Measurements from ENCODE around the gene SNX24.
"Not testable (repeated sequence)": the region's sequence is repeated elsewhere in the genome, so short reads cannot be mapped to it uniquely, and the experiment has no call there.

SNX24 gene

DNA sequence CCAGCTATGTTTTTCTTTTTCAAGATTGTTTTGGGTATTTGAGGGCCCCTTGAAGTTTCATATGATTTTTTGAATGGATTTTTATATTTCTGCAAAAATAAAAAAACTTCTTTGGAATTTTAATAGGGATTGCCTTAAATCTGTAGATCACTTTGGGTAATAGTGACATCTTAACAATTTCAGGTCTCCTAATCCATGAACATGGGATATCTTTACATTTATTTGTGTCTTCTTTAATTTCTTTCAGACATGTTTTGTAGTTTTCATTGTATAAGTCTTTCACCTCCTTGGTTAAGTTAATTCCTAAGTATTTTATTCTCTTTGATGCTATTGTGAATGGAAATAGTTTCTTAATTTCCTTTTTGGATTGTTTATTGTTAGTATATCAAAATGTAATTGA lies 112.0 kb downstream of the SNX24 start:
- no peak for DNase-seq (ENCODE audit: extremely low read depth in 1 of 2, low read depth in 1 of 2)

DNA sequence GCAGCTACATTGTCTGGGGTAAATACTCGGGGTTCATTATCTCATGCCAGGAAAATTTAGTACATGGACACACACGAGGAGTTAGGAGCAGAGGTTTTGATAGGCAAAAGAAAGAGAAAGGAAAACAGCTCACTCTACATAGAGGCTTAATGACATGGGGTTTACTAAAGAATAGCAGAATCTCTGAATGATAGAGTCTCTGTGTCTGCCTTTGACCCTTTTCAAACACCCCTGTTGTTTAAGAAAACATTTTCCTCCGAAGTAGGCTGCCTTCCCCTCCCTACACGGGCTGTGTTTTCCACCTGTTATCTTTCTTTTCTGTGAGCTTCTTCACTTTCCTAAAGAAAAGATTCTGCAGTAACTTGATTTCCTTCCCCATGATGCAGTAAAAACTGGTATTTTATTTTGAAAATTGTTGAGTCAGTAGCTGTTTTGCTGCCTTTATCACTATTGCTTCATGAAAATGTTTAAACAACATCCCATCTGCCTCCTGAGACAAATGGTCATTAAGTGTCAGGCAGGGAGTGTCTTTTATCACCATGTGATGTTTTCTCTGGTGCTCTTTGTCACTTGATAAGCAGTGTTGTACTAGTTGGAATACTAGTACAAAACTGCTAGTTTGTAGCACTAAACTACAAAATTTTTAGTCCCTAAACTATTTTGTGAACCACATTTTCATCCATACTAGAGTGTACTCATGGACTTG lies 114.5 kb downstream of the SNX24 start:
- DNase-seq (ENCODE audit: extremely low read depth in 1 of 2, low read depth in 1 of 2) = no peak

DNA sequence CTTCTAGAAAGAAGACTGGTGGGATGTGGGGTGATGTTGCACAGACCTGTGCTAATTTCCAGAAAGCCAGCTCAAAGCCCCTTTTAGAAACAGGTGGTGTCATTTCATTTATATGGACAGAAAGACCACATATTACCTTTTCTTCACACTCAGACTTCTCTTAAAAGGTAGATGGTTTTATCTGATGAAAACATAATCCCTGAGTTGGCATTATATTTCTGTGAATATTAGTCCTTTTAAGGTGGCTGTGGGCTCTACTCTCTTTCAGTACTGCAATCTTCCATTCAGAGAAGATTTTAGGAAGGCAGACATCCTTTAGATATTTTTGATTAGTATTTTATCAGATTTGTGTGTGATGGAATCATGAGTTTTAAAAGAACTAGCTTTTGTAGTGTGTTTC lies 117.9 kb downstream of the SNX24 start:
- no peak for DNase-seq (ENCODE audit: extremely low read depth in 1 of 2, low read depth in 1 of 2)

DNA sequence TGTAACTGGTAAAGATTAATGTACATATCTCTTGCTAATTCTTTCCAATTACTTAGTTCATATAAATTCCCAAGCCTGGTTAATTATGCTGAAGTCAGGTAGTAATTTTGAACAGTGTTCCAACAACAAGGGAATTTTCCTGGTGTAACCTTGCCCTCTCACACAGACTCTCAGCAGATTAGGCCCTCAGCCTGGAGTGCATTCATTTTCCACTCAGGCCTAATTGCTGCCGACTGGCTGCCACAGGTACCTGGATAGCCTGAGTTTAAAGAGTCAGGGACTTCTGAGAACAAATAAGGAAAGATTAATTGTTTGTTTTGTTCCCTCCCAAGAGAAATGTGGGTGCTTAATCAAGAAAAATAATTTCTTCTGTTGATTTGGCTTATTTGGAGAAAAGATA lies 119.7 kb downstream of the SNX24 start:
- no peak for DNase-seq (ENCODE audit: extremely low read depth in 1 of 2, low read depth in 1 of 2)

- DNase-seq (ENCODE audit: extremely low read depth in 1 of 2, low read depth in 1 of 2) = no peak
These were observed 121.7 kb downstream of the SNX24 start for GRCh38 chr5:122967085-122967484.

DNA sequence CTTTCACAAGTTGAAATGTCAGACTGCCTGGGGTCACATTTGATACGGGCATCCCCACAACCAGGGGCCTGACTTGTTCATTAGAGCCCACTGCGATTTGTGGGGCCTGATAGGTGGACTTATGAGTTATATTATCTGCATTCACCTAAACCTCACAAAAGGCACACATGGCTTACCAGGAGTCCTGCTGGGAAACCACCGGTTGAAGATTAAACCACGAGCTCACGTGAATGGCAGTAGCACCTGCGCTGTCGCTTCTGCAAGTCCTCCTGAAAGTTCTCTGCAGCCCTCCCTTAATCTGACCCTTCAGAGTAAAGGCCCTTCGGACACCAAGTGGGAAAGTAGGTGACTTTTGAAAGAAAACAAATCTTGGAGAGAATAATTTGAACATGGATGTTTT lies 122.2 kb downstream of the SNX24 start:
- DNase-seq (ENCODE audit: extremely low read depth in 1 of 2, low read depth in 1 of 2) = no peak

GRCh38 chr5:122968056-122968455 lies 122.6 kb downstream of the SNX24 start:
- not testable (repeated sequence) for DNase-seq (ENCODE audit: extremely low read depth in 1 of 2, low read depth in 1 of 2)

GRCh38 chr5:122971333-122971732 lies 125.9 kb downstream of the SNX24 start:
- DNase-seq (ENCODE audit: extremely low read depth in 1 of 2, low read depth in 1 of 2) = no peak

- no peak for DNase-seq (ENCODE audit: extremely low read depth in 1 of 2, low read depth in 1 of 2)
These were observed 127.5 kb downstream of the SNX24 start for GRCh38 chr5:122972877-122973276.

- DNase-seq (ENCODE audit: extremely low read depth in 1 of 2, low read depth in 1 of 2) = not testable (repeated sequence)
These were observed 128.3 kb downstream of the SNX24 start for GRCh38 chr5:122973759-122974158.

GRCh38 chr5:122974251-122974650 lies 128.8 kb downstream of the SNX24 start:
- not testable (repeated sequence) for DNase-seq (ENCODE audit: extremely low read depth in 1 of 2, low read depth in 1 of 2)

DNA sequence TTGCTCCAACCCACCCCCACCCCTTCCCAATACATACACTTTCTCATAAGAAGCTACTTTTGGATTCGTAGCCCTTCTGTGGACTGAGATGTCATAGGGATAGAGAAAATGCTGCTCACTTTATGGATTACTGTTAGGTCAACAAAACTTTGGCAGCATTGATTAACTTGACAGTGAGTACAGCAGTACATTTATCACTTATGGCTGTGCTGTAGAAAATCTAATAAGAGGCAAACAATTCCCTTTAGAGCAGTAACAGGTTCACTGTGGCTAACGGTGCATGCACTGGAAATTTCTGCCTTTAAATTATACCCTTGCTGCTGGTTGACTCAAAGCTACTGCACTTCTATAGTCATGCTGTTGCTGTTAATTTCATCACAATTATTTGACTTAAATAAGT lies 131.9 kb downstream of the SNX24 start:
- no peak for DNase-seq (ENCODE audit: extremely low read depth in 1 of 2, low read depth in 1 of 2)

GRCh38 chr5:122978068-122978467 lies 132.7 kb downstream of the SNX24 start:
- DNase-seq (ENCODE audit: extremely low read depth in 1 of 2, low read depth in 1 of 2) = no peak

DNA sequence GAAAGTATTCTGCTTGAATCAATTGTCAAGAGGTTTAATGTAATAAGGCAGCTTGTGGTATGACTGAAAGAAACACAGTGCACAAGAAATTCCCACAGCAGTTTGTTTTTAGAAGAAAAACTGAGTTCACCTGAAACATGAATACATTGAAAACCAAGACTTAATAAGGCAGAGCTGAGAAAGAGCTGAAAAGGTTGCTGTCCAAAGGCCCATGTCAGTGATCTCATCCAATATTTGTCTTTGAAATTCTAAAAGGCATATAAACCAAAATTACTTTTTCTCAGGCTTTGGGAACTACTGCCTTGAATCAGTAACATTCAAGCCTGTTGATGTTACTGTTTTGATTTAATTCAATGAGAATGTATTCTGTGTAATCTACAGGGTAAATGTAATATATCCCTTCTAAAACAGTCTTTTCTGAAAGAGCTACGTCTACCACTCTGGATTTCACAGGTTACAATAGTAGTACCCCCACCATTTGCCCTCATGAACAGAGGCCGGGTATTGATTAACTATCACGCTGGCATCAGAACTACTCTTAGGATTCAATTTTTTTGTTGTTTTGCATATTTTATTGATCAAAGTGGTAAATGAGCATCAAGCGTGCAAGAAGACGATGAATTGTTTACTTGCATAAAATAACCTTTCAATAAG lies 133.4 kb downstream of the SNX24 start:
- DNase-seq (ENCODE audit: extremely low read depth in 1 of 2, low read depth in 1 of 2) = no peak

- no peak for DNase-seq (ENCODE audit: extremely low read depth in 1 of 2, low read depth in 1 of 2)
These were observed 136.4 kb downstream of the SNX24 start for GRCh38 chr5:122981846-122982245.

DNA sequence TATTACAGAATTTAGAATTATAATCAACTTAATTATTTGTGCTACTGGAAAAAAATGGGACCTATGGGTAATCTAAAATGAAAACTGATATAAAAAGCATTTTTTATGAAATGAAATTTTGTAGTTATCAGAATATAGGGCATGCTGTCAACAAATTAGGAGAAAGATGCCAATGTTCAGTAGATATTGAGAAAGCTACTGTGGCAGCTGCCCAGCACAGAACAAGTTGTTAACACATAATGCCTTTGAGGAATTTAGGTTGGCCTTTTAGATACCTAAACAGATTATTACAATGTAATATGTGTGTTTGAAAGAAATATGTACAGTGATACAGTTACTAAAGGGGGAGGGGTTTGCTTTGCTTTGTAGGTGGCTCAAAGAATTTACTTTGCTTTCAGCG lies 137.0 kb downstream of the SNX24 start:
- DNase-seq (ENCODE audit: extremely low read depth in 1 of 2, low read depth in 1 of 2) = no peak

DNA sequence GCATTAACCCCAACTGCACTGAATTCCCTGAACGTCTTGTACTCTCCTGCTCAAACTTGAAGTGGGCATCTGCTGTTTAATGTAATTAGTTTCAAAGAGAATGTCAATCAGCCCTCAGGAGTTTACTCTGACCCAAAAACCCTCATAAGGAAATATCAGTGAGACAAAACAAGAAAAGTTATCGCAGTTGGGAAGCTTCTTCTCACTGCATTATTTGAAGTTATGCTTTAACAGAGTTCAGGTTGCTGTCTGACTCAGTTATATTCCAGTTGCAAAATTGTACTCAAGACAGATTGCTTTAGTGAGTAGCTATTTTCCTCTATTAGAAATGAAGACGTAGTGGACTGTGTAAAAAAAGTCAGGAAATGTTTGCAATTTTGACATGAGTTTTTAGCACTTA lies 139.0 kb downstream of the SNX24 start:
- DNase-seq (ENCODE audit: extremely low read depth in 1 of 2, low read depth in 1 of 2) = no peak

DNA sequence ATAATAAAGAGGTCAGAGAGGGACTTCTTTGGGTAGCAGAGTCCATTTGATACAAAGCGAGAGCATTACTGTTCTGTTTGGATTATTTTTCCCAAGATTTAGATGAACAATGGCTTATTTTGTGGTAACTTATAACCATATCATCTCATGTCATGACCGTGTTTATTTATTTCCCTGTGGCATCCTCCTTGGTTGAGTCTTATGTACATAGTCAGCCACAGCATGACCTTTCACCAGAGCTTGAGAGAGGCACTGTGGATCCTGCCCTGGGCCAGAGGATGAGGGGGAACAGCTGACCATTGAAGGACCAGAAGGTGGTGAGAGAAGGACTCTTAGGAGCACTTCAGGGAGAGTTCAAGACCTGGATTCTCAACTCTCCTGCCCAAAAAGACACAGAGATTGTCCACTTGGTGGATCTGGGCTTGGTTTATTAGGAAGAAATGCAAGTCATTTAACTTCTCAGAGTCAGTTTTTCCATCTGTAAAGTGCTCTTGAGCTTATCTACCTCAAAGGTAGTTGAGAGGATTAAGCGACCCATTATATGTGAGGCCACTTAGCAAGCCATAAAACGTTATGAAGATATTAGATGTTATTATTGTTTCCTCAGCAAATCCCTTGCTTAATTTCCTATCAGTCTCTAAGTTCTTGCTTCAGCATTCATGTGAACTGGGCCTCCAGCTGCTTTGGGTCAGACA lies 139.7 kb downstream of the SNX24 start:
- no peak for DNase-seq (ENCODE audit: extremely low read depth in 1 of 2, low read depth in 1 of 2)

GRCh38 chr5:122985954-122986721 lies 140.7 kb downstream of the SNX24 start:
- DNase-seq (ENCODE audit: extremely low read depth in 1 of 2, low read depth in 1 of 2) = no peak

DNA sequence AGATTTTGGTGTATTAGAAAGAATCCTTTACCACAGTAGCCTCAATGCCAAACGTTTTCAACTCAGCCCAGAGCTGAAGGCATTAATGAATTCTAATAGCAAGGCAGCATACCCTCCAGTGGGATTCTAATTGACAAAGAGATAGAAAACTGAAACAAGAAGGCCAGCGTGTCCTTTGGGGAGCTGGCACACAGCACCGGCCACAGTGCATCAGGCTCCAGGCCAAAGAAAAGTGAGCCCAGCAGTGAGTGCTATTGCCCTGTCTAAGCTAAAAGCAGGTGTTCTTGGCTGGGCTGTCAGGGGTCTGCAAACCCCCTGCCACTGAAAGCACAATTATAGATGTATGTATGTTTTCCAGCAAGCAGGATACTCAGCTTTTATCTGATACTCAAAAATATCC lies 150.7 kb downstream of the SNX24 start:
- no peak for DNase-seq (ENCODE audit: extremely low read depth in 1 of 2, low read depth in 1 of 2)

- DNase-seq (ENCODE audit: extremely low read depth in 1 of 2, low read depth in 1 of 2) = no peak
These were observed 151.9 kb downstream of the SNX24 start for GRCh38 chr5:122997294-122997693.
